ENCODE data around the gene TMEM229B.

DNA sequence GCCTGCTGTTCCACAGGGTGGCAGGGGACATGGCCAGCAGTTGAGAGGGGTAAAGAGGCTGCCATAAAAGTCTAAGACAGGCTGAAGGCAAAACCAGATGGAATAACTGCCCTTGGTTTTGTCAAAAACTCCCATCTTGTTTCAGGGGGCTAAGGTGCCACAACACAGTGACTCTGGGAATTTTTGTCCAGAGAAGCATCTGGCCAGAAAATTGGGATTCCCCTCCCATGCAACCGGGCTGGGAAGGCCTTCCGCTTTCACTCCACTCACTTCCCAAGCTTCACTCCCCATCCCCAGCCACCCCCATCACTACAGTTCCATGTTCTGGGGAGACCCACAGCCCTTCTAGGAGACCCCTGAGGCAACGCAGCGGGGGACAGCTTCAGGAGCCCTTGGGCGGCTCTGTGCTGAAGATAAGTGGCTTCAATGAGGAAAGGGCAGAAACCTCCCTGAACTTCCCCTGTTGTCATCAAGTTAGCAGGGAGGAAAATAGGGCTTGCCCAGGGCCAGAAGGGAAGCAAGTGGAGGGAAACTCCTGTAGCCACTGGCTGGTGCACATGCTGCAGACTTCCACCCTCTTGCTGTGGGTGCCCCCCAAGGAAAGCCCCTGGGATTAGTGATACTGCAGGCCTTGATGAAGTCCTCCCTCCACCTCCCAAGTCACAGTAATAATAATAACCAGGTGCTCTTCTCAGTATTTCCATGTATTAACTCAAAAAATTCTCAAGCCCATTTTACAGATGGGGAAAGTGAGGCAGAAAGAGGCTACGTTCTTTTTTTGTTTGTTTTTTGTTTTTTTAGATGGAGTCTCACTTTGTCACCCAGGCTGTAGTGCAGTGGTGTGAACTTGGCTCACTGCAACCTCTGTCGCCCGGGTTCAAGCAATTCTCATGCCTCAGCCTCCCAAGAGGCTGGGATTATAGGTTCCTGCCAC is 6.0 kb downstream of the TMEM229B start:
- TF ChIP-seq POLR2A (IDR thresholded peaks at IDR 0.05) (no peak), CTCF (IDR thresholded peaks at IDR 0.05) (no peak)

Data from esophagus squamous epithelium (tissue), 4 donors.